HCT116 (cell line): ENCODE data around the gene THRA. TPM values are rescaled to one million over a fixed set of nuclear protein-coding genes. Genes with fewer than 3 reads are reported as not detected.
"Not testable (repeated sequence)": the region's sequence is repeated elsewhere in the genome, so short reads cannot be mapped to it uniquely, and the experiment has no call there.

Source experiments
- ATAC-seq: fragments of 200-7000 bp; cut with Tn5 transposase; 2 replicates; pipeline ENCODE4 v1.9.1; 2020; ENCODE audit warnings: mild to moderate bottlenecking, moderate library complexity
- BruUV-seq: library from RNA; stranded (reverse); fragments of 400-500 nt; replicated peaks from 2 replicates; lab custom pipeline; 2021; lab: Mats Ljungman, UMichigan
- CTCF ChIA-PET: fragments of 300-600 bp; sonication (Branson Sonifier 250); formaldehyde crosslinking; loops from one replicate; lab custom pipeline; 2021; ENCODE audit warnings: antibody characterized with exemption; lab: Charles Lee
- POLR2A ChIA-PET: fragments of 300-600, 350-600 bp; sonication (Branson Sonifier 250); formaldehyde crosslinking; loops from one replicate; lab custom pipeline; 2021; ENCODE audit warnings: antibody characterized with exemption; lab: Charles Lee
- RAD21 ChIA-PET, 2 experiments: fragments of 300-600 bp; sonication (Branson Sonifier 250); formaldehyde crosslinking; loops; one replicate each; lab custom pipeline; 2023; ENCODE audit warnings: low total read pairs in 2 of 2; ENCODE audit not compliant: uncharacterized antibody in 2 of 2, unreplicated experiment in 2 of 2, low non-redundant PET in 1 of 2; lab: Charles Lee
- DNase-seq: peaks from one replicate; pipeline ENCODE4 v3.0.0-alpha.2; 2010; ENCODE audit warnings: low read depth, low spot score
- H2AFZ ChIP-seq: fragments of 200-600 bp; shearing (Covaris generic), sonication (generic); 2 replicates; pipeline ENCODE4 v1.6.1; 2017; ENCODE audit warnings: low read depth, mixed run types, mixed read lengths, antibody characterized with exemption, low read length; ENCODE audit not compliant: poor library complexity, severe bottlenecking
- H3K27ac ChIP-seq: 2 replicates; pipeline ENCODE4 v1.5.1; 2012; ENCODE audit warnings: low read depth, low read length
- H3K27me3 ChIP-seq: fragments of 200-600 bp; sonication (generic); 2 replicates; pipeline ENCODE4 v1.6.1; 2016; ENCODE audit warnings: mixed run types, low read length, mixed read lengths; ENCODE audit not compliant: insufficient read depth
- H3K36me3 ChIP-seq, 2 experiments: fragments of 200-500 bp in 1 of 2; fragments of 200-600 bp in 1 of 2; sonication (Bioruptor generic) in 1 of 2; sonication (generic) in 1 of 2; 2 replicates each; pipeline versions ENCODE4 v1.5.1 to v1.6.1; 2014 to 2016; ENCODE audit warnings: low read length in 2 of 2, inconsistent platforms in 1 of 2, mixed read lengths in 1 of 2, mixed run types in 1 of 2; ENCODE audit not compliant: insufficient read depth in 2 of 2, control insufficient read depth in 1 of 2
- H3K4me1 ChIP-seq, 2 experiments: fragments of 200-600 bp in 1 of 2; sonication (generic) in 1 of 2; 2 replicates each; pipeline versions ENCODE4 v1.5.1 to v1.6.1; 2012 to 2017; ENCODE audit warnings: low read length in 2 of 2, inconsistent platforms in 1 of 2, mild to moderate bottlenecking in 1 of 2, mixed read lengths in 1 of 2, mixed run types in 1 of 2, moderate library complexity in 1 of 2; ENCODE audit not compliant: insufficient read depth in 2 of 2, control insufficient read depth in 1 of 2
- H3K4me2 ChIP-seq: fragments of 200-600 bp; sonication (generic); 2 replicates; pipeline ENCODE4 v1.6.1; 2017; ENCODE audit warnings: mixed run types, low read length, mixed read lengths
- H3K4me3 ChIP-seq, 2 experiments: fragments of 200-600 bp in 1 of 2; sonication (generic) in 1 of 2; replicated peaks in 1 of 2; 2 replicates each; pipeline ENCODE4 v1.5.1; 2011 to 2016; ENCODE audit warnings: low read length in 2 of 2, control low read depth in 1 of 2, low read depth in 1 of 2, mild to moderate bottlenecking in 1 of 2, mixed read lengths in 1 of 2, mixed run types in 1 of 2
- H3K79me2 ChIP-seq: fragments of 200-600 bp; sonication (generic); 2 replicates; pipeline ENCODE4 v1.6.1; 2017; ENCODE audit warnings: mild to moderate bottlenecking, mixed run types, low read length, moderate library complexity, mixed read lengths; ENCODE audit not compliant: insufficient read depth
- H3K9ac ChIP-seq: fragments of 200-600 bp; sonication (generic); 2 replicates; pipeline ENCODE4 v1.6.1; 2016; ENCODE audit warnings: low read length, mixed read lengths
- H3K9me2 ChIP-seq: fragments of 200-600 bp; sonication (generic), shearing (Covaris generic); 2 replicates; pipeline ENCODE4 v1.6.1; 2017; ENCODE audit warnings: mixed run types, mild to moderate bottlenecking, moderate library complexity; ENCODE audit not compliant: insufficient read depth
- H3K9me3 ChIP-seq, 2 experiments: fragments of 200-500 bp in 1 of 2; fragments of 200-600 bp in 1 of 2; sonication (Bioruptor generic) in 1 of 2; sonication (generic) in 1 of 2; 2 replicates each; pipeline ENCODE4 v1.6.1; 2014 to 2017; ENCODE audit warnings: low read length in 2 of 2, mixed read lengths in 2 of 2, inconsistent platforms in 1 of 2, low read depth in 1 of 2, mild to moderate bottlenecking in 1 of 2, mixed run types in 1 of 2, moderate library complexity in 1 of 2; ENCODE audit not compliant: control insufficient read depth in 1 of 2, insufficient read depth in 1 of 2
- H4K20me1 ChIP-seq: fragments of 200-600 bp; sonication (generic), shearing (Covaris generic); 2 replicates; pipeline ENCODE4 v1.6.1; 2017; ENCODE audit warnings: mixed run types, mild to moderate bottlenecking, moderate library complexity; ENCODE audit not compliant: insufficient read depth
- intact Hi-C: fragments of 100-400 bp; cut with micrococcal nuclease; formaldehyde crosslinking; loops from 2 replicates; pipeline ENCODE4 v1.10.0; 2022
- microRNA-seq: library from miRNA; unstranded; fragments of <30 nt; microRNA quantifications from one replicate; pipeline ENCODE4, GENCODE V29; 2016; ENCODE audit warnings: borderline number of aligned reads
- total RNA-seq: library from RNA; stranded (reverse); gene quantifications from one replicate; pipeline ENCODE4 v1.2.1, GENCODE V29; 2021; ENCODE audit not compliant: unreplicated experiment

Gene THRA
- total RNA-seq, 1 experiment from 2014 or later = 23.3 TPM

- Histone ChIP-seq H3K4me1 (peaks cover 6 to 21% of the 10 kb centered on the region in 2 experiments), H3K79me2 (peaks cover 70% of the 10 kb centered on the region), H3K36me3 (peaks cover 5 to 29% of the 10 kb centered on the region in 2 experiments; a peak in 3 of 4 replicates)
- H3K27ac ChIP-seq, RAD21 ChIA-PET, H3K9me3 ChIP-seq, H3K9ac ChIP-seq, H4K20me1 ChIP-seq, H3K4me2 ChIP-seq, ATAC-seq, H3K27me3 ChIP-seq, intact Hi-C loops, H2AFZ ChIP-seq, DNase-seq, H3K4me3 ChIP-seq, BruUV-seq, CTCF ChIA-PET, H3K9me2 ChIP-seq: not testable (repeated sequence)
- POLR2A ChIA-PET = interaction anchor here (0.7 to 0.9 kb wide), 2 partner anchors 9 to 14 kb away, joined by 3 to 5 read pairs; no protein-coding TSS in a partner anchor
Observed at GRCh38 chr17:40143166-40143565, 80.4 kb downstream of the THRA start.

Small RNAs within 50 kb of the gene (microRNA-seq; reads per million reads assigned to microRNA genes)
- gene MIR6884 = not detected

Other genes with a start within 250 kb of the THRA start
- 0.30 TPM for gene IKZF3, start 198.7 kb upstream of the THRA start, total RNA-seq
- not detected for gene ZPBP2, start 194.8 kb upstream of the THRA start, total RNA-seq
- gene GSDMB, start 144.3 kb upstream of the THRA start, total RNA-seq = 22.2 TPM
- gene ORMDL3, start 135.4 kb upstream of the THRA start, total RNA-seq = 46.9 TPM
- not detected for gene LRRC3C, start 135.2 kb upstream of the THRA start, total RNA-seq
- not detected for gene GSDMA, start 100.0 kb upstream of the THRA start, total RNA-seq
- 152 TPM for gene PSMD3, start 82.2 kb upstream of the THRA start, total RNA-seq
- gene CSF3, start 47.5 kb upstream of the THRA start, total RNA-seq = not detected
- 92.1 TPM for gene MED24, start 8.6 kb upstream of the THRA start, total RNA-seq
- 63.7 TPM for gene NR1D1, start 37.6 kb downstream of the THRA start, total RNA-seq
- gene MSL1, start 59.0 kb downstream of the THRA start, total RNA-seq = 67.2 TPM
- gene CASC3, start 77.6 kb downstream of the THRA start, total RNA-seq = 73.1 TPM
- gene RAPGEFL1, start 114.5 kb downstream of the THRA start, total RNA-seq = 9.7 TPM
- 30.4 TPM for gene WIPF2, start 156.3 kb downstream of the THRA start, total RNA-seq
- gene CDC6, start 224.9 kb downstream of the THRA start, total RNA-seq = 117 TPM
- gene RARA, start 246.2 kb downstream of the THRA start, total RNA-seq = 35.1 TPM